GM21367 (cell line): ENCODE data around the gene BACH2.

Source experiments
- ATAC-seq: cut with Tn5 transposase; IDR thresholded peaks from one replicate; pipeline ENCODE4 v1.9.1; 2021; ENCODE audit not compliant: unreplicated experiment

Gene BACH2

GRCh38 chr6:90241229-90241880 is 55.3 kb downstream of the BACH2 start:
- ATAC-seq: no peak

GRCh38 chr6:90238496-90239266 is 58.0 kb downstream of the BACH2 start:
- ATAC-seq: no peak

DNA sequence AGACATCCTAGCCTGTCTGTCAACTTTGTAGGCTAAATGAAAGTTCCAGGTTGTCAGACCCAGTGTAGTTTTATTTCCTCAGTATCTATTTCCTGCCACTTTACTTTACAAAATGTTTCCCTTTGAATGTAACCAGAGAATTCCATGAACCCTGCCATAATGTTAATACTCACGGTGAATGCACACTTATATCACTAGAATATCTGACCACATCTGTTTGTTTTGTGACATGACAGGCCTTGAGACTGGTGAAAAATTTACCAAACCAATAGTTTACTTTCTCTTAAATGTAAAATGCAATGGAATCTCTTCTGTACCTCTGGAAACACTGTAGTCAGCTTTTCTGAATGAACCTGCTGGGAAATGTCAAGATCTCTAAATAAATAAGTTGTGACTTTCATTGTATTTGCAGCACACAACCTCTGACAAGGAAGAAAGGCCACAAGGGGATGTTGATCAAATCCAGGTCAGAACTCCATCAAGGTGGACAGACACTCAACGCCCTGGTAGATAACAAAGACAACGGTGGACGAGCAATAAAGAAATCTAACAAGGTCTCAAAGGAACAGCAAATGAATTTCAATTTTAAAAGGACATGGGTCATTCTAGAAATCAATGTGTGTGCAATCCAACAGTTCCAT is 59.2 kb downstream of the BACH2 start:
- ATAC-seq: no peak

DNA sequence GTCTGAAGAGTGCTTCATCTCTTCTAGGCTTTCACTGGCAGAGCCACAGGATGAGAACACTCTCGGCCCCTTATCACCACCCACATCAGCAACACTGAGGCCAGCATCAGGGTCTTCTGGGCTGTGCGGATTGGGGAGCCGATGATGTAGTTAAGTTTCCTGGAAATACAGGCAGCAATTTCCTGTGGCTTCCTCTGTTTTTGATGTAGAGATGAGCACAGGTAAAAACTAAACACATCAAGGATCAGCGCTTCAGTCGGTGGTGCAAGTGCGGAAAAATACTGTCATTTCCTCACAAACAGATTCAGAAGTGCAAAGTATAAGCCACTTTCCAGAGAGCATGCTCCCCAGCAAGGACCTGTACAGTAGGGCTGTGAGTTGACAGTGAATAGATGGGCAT is 62.6 kb downstream of the BACH2 start:
- ATAC-seq: no peak

DNA sequence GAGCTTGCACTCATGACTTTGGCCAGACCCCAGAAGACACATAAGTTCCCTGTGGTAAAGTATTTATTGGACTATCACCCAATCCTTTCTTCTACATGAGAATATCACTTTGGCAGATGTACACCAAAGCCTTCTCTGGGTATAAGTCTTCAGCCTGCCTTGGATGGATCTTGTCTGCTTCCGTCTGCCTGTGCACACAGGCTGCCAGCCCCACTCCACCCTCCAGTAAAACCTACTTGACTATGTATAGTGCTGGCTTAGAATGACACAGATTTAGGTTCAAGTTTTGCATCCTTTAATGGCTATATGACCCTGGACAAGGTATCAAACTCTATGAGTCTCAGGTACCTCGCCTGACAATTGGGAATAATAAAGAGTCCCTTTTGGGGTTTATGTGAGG is 63.4 kb downstream of the BACH2 start:
- ATAC-seq: no peak

DNA sequence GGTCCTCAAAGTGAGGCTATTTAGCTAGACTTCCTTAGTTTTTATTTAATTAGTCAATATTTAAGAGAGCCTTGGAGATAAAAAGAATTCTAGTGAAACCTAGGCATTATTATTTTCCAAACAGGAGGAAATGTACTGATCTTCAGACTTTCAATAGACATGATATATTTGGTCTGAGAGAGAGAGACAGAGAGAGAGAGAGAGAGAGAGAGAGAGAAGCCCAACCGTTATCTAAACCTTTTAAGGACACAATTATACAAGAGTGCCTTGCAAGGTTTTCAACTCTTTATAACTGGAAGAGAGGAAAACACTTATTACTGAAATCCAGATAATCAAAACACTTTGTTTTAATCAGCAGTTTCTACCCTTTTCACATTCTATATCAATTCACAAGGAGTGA is 64.8 kb downstream of the BACH2 start:
- ATAC-seq: no peak

GRCh38 chr6:90231308-90231707 is 65.3 kb downstream of the BACH2 start:
- no peak for ATAC-seq

DNA sequence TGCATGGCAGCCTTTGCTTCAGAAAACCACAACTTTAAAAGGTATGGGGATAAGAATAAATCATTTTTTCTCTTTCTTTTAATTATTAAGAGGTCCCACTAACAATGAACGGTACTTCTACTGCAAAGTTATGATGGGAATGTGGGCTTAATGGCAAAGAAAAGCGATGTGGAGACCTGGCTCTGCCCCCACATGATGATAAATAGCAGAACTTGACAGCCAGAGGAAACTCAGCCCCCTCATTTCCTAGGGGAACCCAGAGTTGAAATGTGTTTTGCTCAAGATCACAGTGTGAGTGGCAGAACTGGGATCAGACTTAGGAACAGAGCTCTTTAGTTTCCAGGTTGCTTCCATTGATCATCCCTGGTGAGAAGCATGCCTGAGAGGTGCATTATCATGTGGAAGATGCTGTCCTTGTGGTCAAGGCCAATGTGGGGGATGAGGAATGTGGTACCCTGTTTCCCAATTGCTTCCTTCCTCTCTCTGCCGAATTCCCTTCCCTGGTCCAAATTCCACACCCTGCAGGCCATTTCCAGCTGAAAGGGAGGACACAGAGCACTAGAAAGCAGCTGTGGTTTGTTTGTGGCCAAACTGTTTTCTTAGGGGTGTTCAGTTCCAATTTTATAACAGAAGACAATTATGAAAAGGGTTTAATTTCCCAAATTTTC is 66.0 kb downstream of the BACH2 start:
- ATAC-seq: no peak

DNA sequence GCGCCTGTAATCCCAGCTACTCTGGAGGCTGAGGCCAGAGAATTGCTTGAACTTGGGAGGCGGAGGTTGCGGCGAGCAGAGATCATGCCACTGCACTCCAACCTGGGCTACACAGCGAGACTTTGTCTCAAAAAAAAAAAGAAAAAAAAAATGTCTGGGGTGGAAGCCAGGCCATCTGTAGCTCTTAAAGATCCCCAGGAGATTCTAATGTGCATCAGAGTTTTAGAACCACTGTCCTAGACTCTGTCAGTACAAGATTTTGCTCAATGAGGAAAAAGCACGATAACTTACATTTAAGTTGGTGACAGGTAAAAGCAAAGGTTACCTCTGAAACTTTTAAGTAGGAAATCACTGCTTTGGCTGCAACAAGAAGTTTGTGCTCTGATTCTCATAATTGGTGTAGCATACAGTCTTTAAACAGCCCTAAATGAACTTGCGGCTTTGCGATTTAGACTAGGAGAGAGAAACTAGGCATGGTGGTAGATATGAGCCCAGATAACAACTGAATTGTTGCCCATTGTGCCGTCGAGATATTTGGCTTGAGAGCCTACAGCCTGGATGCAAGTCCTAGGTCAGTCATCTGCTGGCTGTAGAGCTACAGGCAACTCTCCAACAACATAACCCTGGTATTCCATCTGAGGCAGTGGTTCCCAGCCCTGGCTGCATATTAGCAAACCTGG is 67.2 kb downstream of the BACH2 start:
- no peak for ATAC-seq

- no peak for ATAC-seq
These were observed 69.0 kb downstream of the BACH2 start for GRCh38 chr6:90227673-90228072.

- ATAC-seq: no peak
These were observed 69.4 kb downstream of the BACH2 start for GRCh38 chr6:90227213-90227612.

- no peak for ATAC-seq
These were observed 70.4 kb downstream of the BACH2 start for GRCh38 chr6:90226257-90226656.

DNA sequence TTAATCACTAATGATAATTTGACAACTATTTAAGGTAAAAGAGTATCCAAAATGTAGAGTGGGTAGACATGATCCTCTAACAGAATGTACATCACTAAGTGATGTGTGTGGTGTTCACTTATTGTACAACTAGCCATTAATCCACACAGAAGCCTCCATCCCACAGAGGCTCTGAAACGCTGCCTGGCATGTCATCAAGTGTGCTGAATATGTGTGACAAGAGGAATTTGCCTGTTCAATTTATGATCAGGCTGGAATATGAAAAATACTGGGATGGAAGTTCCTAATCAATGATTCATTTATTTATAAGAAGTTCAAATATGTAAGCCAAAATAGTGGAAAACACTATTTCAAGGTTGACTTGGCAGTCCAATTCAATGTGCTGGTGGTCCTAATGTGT is 72.4 kb downstream of the BACH2 start:
- ATAC-seq: no peak

DNA sequence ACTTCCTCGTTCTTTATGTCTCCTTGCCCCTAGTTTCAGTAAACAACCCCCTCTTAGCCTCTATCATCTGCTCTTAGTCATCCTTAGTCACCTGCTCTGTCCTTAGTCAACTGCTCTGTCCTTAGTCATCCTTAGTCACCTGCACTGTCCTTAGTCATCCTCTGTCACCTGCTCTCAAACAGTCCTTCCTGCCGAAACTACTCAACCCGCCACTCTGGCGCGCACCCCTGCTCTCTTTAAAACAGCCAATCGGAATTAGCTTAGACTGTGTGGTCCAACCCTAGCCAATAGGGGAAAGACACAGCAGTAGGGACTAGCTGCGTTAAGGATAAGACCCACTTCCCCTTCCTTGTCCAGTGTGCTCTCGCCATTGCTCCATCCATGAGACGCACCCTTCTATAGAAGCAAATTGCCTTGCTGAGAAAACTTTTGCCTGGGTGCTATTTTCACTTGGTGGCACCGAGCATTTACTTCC is 73.9 kb downstream of the BACH2 start:
- ATAC-seq: no peak

DNA sequence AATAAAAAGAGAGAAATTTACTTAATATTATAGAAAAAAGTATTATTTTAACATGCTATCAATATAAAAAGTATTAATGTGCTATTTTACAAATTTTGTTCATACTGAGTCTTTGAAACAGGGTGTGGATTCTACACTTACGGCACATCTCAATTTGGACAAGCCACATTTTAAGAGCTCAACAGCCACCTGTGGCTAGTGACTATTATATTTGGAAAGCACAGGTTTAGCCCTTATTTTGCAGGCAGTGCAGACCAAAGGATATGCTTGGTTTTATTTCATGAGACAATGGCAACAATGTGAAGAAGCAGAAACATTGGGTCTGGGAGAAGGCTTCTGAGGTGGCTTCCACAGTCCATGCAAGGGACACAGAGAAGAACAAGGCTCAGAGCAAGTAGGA is 74.6 kb downstream of the BACH2 start:
- no peak for ATAC-seq

GRCh38 chr6:90221403-90221802 is 75.2 kb downstream of the BACH2 start:
- no peak for ATAC-seq

DNA sequence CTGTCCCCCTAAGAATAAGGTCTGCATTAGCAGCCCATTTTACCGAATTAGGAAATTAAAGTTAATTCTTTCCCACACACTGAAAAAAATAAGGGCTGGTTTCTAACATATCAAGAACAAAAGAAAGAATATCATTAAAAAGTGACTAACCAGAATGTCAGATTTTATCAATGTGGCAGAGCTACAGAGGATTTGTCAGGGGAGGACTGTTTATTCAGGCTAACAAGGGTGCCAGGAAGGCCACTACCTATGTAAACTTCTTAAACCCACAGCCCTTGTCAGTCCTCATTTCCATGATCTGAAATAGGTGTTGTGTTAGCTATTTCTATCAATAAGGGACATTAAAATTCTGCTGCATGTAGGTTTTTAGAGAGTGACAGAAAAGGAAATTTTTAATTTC is 76.4 kb downstream of the BACH2 start:
- ATAC-seq: no peak

- no peak for ATAC-seq
These were observed 77.2 kb downstream of the BACH2 start for GRCh38 chr6:90219209-90219985.

DNA sequence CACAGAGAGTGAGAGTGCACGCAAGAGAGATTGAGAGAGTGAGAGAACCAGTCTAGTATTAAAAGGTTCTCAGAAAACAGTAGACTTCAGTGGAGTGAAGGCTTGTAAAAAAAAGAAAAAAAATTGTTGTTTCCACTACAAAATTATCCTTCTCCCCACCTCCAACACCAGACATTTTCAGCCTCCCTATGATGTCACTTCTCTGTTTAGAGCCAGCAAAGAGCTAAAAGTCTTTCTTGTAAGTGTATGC is 77.8 kb downstream of the BACH2 start:
- ATAC-seq: no peak

GRCh38 chr6:90217506-90218127 is 79.0 kb downstream of the BACH2 start:
- ATAC-seq: no peak
